ENCODE measurements around the gene LUC7L3. TPM values are rescaled to one million over a fixed set of nuclear protein-coding genes. Genes with fewer than 3 reads are reported as not detected.
"Not testable (repeated sequence)": the region's sequence is repeated elsewhere in the genome, so short reads cannot be mapped to it uniquely, and the experiment has no call there.

Gene LUC7L3, protein sequence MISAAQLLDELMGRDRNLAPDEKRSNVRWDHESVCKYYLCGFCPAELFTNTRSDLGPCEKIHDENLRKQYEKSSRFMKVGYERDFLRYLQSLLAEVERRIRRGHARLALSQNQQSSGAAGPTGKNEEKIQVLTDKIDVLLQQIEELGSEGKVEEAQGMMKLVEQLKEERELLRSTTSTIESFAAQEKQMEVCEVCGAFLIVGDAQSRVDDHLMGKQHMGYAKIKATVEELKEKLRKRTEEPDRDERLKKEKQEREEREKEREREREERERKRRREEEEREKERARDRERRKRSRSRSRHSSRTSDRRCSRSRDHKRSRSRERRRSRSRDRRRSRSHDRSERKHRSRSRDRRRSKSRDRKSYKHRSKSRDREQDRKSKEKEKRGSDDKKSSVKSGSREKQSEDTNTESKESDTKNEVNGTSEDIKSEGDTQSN
- total RNA-seq, result 100 to 1,000 TPM; 129 to 155 TPM
- 172 to 375 reads per million in 2 donors for total RNA-seq

DNA sequence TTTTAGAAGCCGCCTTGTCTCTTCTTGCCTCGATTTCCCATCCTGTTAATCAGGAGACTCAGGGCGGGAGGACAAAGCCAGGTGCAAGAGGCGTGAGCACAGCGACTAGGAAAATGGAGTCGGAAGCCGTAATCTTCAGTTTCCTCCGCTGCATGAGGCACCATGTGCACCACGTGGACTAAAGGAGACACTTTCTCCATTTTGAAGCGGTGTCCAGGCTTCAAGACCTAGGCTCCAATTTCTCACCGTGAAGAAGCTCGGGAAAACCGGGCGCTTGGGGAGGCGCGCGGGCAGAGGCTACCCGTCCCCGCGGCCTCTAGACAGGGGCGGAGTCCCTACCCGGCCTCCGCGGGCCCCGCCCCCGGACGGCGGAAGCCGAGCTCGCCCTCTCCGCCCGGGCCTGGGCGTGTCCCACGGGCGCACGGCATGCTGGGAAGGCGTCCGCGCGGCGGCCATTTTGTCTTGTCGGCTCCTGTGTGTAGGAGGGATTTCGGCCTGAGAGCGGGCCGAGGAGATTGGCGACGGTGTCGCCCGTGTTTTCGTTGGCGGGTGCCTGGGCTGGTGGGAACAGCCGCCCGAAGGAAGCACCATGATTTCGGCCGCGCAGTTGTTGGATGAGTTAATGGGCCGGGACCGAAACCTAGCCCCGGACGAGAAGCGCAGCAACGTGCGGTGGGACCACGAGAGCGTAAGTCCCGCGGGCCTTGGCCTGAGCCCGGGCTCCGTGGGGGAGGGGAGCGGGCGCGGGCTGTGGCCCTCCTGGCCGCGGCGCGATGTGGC is at the start of gene LUC7L3:
TSS of gene LUC7L3 (plus strand) at position 460 of the 780 bp plus-strand sequence. CDS start at position 590, 130 bp downstream.
- Mint-ChIP-seq H3K27ac (peak within 1 kb of the TSS; percentile 93), H3K36me3 (ENCODE audit: low read depth) (no peaks in the 10 kb centered on the region), H3K27me3 (no peaks in the 10 kb centered on the region), H3K4me1 (peaks cover 22% of the 10 kb centered on the region), H3K4me3 (peak within 1 kb of the TSS; percentile 96)
- DNase-seq, result peak; percentile 87 to 91 (median 90)
- ATAC-seq, result peak; percentile 96
- H3K9me3 ChIP-seq (ENCODE audit: control insufficient read depth, low read length, poor library complexity, severe bottlenecking), result no peaks in the 10 kb centered on the region

DNA sequence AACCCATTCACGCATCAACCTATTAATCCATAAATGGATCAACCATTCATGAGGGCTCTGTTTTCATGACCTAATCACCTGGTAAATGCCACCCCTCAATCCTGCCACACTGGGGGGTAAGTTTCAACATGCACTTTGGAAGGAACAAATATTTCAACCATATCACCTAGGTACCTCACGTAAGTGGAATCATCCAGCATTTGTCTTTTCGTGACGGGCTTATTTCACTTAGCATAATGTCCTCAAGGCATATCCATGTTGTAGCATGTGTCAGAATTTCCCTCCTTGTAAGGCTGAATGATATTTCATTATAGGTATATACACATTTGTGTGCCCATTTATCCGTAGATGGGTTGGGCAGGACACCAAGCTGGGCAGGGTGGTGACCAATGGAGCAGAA is 47.3 kb upstream of the LUC7L3 start:
- H3K9me3 ChIP-seq (ENCODE audit: control insufficient read depth, low read length, poor library complexity, severe bottlenecking), result no peaks in the 10 kb centered on the region
- no peak overlapping the region for H3K27ac Mint-ChIP-seq
- H3K4me1 Mint-ChIP-seq, result peaks cover 11% of the 10 kb centered on the region
- no peaks in the 10 kb centered on the region for H3K36me3 Mint-ChIP-seq (ENCODE audit: low read depth)
- H3K27me3 Mint-ChIP-seq, result peaks cover 2% of the 10 kb centered on the region
- DNase-seq (no peak), ATAC-seq (no peak)
- H3K4me3 Mint-ChIP-seq, result no peak overlapping the region

DNA sequence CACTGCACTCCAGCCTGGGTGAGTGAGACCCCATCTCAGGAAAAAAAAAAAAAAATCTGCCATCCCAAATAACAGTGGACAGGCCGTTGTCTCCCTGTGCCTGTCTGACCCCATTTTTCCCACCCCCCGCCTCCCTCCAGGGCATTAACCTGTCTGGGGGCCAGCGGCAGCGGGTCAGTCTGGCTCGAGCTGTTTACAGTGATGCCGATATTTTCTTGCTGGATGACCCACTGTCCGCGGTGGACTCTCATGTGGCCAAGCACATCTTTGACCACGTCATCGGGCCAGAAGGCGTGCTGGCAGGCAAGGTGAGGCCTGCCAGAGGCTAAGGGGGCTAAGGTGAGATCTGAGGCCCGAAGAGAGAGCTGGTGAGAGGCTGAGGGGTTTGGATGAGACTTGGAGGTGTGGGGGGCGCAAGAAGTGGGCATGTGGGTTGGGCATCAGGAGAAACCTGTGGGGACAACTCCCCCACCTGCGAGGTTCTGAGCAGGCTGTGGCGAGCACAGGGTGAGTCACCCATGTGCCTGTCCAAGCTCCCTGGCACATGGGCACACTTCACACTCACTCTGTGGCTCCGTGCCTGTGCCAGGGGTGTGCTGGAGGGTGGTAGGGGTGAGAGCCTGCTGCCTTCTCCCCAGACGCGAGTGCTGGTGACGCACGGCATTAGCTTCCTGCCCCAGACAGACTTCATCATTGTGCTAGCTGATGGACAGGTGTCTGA is 46.4 kb upstream of the LUC7L3 start:
- DNase-seq, result no peak
- Mint-ChIP-seq H3K4me1 (peaks cover 5% of the 10 kb centered on the region), H3K36me3 (ENCODE audit: low read depth) (no peaks in the 10 kb centered on the region), H3K27me3 (peaks cover 10% of the 10 kb centered on the region), H3K4me3 (no peak overlapping the region), H3K27ac (no peak overlapping the region)
- H3K9me3 ChIP-seq (ENCODE audit: control insufficient read depth, low read length, poor library complexity, severe bottlenecking), result no peaks in the 10 kb centered on the region
- ATAC-seq, result no peak

DNA sequence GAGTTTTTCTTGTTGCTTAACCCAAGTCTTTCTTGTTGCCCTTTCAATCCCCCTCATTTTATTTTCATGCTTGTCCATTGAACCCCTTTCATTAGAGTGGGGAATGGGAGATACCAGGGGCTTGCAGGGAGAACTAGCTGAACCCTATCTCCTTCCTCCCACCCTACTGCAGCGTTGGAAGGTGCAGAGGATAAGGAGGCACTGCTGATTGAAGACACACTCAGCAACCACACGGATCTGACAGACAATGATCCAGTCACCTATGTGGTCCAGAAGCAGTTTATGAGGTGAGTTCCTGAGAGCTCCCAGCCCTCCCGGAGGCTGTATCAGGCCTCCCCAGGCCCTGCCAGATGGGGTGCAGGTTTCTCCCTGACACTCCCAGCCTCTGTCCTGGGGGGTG is 44.2 kb upstream of the LUC7L3 start:
- ATAC-seq, result no peak
- H3K27me3 Mint-ChIP-seq, result peaks cover 29% of the 10 kb centered on the region
- H3K4me3 Mint-ChIP-seq, result no peak overlapping the region

DNA sequence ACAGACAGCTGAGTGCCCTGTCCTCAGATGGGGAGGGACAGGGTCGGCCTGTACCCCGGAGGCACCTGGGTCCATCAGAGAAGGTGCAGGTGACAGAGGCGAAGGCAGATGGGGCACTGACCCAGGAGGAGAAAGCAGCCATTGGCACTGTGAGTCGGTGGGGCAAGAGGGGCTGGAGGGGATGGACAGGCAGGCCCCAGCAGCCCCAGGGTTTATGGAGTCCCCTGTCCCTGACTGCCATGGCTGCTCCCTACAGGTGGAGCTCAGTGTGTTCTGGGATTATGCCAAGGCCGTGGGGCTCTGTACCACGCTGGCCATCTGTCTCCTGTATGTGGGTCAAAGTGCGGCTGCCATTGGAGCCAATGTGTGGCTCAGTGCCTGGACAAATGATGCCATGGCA is 43.8 kb upstream of the LUC7L3 start:
- Mint-ChIP-seq H3K4me3 (no peak overlapping the region), H3K27me3 (peaks cover 33% of the 10 kb centered on the region), H3K36me3 (ENCODE audit: low read depth) (no peaks in the 10 kb centered on the region), H3K4me1 (no peaks in the 10 kb centered on the region), H3K27ac (no peak overlapping the region)
- ATAC-seq (no peak), DNase-seq (no peak)
- no peaks in the 10 kb centered on the region for H3K9me3 ChIP-seq (ENCODE audit: control insufficient read depth, low read length, poor library complexity, severe bottlenecking)

More for the DNA sequence above, 44.2 kb upstream of the LUC7L3 start:
- H3K9me3 ChIP-seq (ENCODE audit: control insufficient read depth, low read length, poor library complexity, severe bottlenecking), result no peaks in the 10 kb centered on the region
- H3K4me1 Mint-ChIP-seq, result no peaks in the 10 kb centered on the region
- no peak for DNase-seq
- no peaks in the 10 kb centered on the region for H3K36me3 Mint-ChIP-seq (ENCODE audit: low read depth)
- H3K27ac Mint-ChIP-seq, result no peak overlapping the region

DNA sequence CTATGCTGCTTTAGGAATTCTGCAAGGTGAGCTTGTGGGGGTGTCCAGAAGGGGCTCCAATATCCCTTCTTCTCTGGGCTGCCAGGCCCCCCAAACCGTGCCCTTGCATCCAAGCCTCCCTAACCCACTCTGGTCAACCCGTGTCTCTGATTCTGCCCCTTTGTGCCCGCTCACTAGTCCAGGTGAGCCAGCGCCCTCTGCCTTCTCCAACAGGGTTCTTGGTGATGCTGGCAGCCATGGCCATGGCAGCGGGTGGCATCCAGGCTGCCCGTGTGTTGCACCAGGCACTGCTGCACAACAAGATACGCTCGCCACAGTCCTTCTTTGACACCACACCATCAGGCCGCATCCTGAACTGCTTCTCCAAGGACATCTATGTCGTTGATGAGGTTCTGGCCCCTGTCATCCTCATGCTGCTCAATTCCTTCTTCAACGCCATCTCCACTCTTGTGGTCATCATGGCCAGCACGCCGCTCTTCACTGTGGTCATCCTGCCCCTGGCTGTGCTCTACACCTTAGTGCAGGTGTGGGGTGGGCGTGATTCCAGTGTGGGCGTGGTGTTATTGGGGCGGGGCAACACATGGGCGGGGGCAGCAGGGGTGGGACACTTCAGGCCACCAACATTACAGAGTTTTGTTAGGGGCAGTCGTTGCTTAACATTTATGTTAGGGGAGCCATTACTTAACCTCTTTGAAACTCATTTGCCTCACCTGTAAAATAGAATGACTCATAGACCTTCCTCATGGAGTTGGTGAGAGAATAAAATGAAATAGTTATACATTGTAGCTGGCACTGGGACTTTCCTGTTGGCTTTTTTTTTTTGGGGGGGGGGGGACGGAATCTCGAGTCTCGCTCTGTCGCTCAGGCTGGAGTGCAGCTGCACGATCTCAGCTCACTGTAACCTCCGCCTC is 43.1 kb upstream of the LUC7L3 start:
- ATAC-seq (no peak), DNase-seq (no peak)
- Mint-ChIP-seq H3K36me3 (ENCODE audit: low read depth) (peaks cover 3% of the 10 kb centered on the region), H3K4me3 (no peak overlapping the region), H3K4me1 (peaks cover 3% of the 10 kb centered on the region), H3K27me3 (peaks cover 40% of the 10 kb centered on the region), H3K27ac (no peak overlapping the region)
- H3K9me3 ChIP-seq (ENCODE audit: control insufficient read depth, low read length, poor library complexity, severe bottlenecking), result no peaks in the 10 kb centered on the region

DNA sequence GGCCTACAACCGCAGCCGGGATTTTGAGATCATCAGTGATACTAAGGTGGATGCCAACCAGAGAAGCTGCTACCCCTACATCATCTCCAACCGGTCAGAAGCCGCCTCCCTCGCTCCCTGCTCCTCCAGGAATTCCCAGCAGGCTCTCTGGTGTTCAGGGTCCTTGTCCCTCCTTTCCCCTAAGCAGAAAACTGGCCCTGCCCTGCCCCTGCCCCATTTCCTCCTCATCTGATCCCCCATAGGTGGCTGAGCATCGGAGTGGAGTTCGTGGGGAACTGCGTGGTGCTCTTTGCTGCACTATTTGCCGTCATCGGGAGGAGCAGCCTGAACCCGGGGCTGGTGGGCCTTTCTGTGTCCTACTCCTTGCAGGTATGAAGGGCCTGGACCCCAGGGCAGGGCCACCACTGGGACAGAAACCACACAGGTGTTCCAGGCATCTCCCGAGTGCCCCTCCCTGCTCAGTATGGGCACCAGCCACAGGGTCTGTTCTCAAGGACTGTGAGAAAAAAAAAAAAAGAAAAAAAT is 41.5 kb upstream of the LUC7L3 start:
- no peak overlapping the region for H3K27ac Mint-ChIP-seq
- H3K36me3 Mint-ChIP-seq (ENCODE audit: low read depth), result peaks cover 10% of the 10 kb centered on the region
- no peak overlapping the region for H3K4me3 Mint-ChIP-seq
- no peaks in the 10 kb centered on the region for H3K9me3 ChIP-seq (ENCODE audit: control insufficient read depth, low read length, poor library complexity, severe bottlenecking)
- DNase-seq (no peak), ATAC-seq (no peak)
- peaks cover 54% of the 10 kb centered on the region for H3K27me3 Mint-ChIP-seq
- H3K4me1 Mint-ChIP-seq, result peaks cover 14% of the 10 kb centered on the region

DNA sequence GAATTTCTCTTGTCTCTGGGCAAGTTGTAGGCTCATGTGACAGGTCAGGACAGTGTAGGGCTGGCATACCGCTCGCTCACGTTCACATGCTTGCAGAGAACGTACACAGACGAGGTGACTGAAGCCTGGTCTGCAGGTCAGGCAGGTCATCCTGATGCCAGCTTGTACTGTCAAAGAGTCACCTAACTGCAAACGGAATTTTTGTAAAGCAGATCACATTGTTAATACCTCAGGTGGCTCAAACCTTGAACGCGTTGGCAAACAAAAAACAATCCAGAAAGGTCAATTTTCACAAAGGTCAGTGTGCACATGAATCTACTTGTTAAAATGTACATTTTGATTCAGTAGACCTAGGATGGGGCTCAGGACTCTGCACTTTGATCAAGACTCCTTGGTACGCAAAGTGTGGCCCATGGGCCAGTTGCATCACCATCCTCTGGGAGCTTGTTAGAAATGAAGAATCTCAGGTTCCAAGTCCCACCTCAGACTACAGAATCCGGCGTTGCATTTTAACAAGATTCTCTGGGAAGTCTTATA is 40.3 kb upstream of the LUC7L3 start:
- Mint-ChIP-seq H3K36me3 (ENCODE audit: low read depth) (peaks cover 10% of the 10 kb centered on the region), H3K4me3 (no peak overlapping the region), H3K27me3 (peaks cover 54% of the 10 kb centered on the region), H3K4me1 (peaks cover 14% of the 10 kb centered on the region), H3K27ac (no peak overlapping the region)
- ATAC-seq (no peak), DNase-seq (no peak)
- H3K9me3 ChIP-seq (ENCODE audit: control insufficient read depth, low read length, poor library complexity, severe bottlenecking), result no peaks in the 10 kb centered on the region

DNA sequence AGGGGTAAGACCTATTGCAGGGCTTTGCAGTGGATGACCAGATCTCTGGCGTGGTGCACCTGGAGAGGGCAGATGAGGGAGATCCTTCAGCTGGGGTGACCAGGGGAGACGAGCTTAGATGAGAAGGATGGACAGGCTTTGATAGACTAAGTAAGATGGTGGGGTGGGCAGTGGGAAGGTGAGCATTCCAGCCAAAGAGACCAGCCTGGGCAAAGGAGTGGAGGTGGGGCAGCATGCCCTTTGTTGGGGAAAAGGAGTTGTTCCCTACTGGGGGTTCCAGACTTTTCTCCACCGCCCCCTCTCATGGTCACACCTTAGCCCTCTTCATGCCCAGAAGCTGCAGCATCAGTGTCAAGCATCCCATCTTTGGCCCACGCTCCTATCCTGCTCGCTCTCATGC is 39.3 kb upstream of the LUC7L3 start:
- Mint-ChIP-seq H3K36me3 (ENCODE audit: low read depth) (peaks cover 10% of the 10 kb centered on the region), H3K4me1 (peaks cover 14% of the 10 kb centered on the region), H3K27me3 (peaks cover 54% of the 10 kb centered on the region), H3K4me3 (no peak overlapping the region), H3K27ac (no peak overlapping the region)
- ATAC-seq, result no peak
- H3K9me3 ChIP-seq (ENCODE audit: control insufficient read depth, low read length, poor library complexity, severe bottlenecking), result no peaks in the 10 kb centered on the region
- DNase-seq, result no peak

DNA sequence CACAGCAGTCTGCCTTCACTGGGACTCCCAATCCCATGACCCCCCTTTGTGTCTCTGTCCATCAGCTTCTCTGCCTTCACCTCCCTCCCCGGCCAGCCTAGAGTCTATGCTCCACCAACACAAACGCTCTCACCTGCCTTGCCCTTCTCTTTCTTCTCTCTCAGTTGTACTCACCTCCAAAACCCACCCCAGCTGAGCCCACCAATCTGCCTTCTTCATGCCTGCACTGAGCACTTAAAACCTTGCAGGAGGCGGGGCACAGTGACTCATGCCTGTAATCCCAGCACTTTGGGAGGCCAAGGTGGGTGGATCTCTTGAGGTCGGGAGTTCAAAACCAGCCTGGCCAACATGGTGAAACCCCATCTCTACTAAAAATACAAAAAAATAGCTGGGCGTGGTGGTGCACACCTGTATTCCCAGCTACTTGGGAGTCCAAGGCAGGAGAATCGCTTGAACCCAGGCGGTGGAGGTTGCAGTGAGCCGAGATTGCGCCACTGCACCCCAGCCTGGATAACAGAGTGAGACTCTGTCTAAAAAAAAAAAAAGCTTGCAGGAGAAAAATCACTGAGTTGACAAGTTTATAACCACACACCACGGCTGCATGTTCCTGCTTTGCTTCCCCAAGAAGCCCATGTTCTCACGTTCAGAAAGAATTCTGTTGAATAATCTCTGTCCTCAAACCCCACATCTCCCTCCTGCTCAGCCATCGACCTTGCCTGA is 38.7 kb upstream of the LUC7L3 start:
- not testable (repeated sequence) for DNase-seq; ATAC-seq; H3K27ac Mint-ChIP-seq; H3K9me3 ChIP-seq (ENCODE audit: control insufficient read depth, low read length, poor library complexity, severe bottlenecking); H3K4me3 Mint-ChIP-seq
- peaks cover 54% of the 10 kb centered on the region for H3K27me3 Mint-ChIP-seq
- peaks cover 14% of the 10 kb centered on the region for H3K4me1 Mint-ChIP-seq
- peaks cover 10% of the 10 kb centered on the region for H3K36me3 Mint-ChIP-seq (ENCODE audit: low read depth)

DNA sequence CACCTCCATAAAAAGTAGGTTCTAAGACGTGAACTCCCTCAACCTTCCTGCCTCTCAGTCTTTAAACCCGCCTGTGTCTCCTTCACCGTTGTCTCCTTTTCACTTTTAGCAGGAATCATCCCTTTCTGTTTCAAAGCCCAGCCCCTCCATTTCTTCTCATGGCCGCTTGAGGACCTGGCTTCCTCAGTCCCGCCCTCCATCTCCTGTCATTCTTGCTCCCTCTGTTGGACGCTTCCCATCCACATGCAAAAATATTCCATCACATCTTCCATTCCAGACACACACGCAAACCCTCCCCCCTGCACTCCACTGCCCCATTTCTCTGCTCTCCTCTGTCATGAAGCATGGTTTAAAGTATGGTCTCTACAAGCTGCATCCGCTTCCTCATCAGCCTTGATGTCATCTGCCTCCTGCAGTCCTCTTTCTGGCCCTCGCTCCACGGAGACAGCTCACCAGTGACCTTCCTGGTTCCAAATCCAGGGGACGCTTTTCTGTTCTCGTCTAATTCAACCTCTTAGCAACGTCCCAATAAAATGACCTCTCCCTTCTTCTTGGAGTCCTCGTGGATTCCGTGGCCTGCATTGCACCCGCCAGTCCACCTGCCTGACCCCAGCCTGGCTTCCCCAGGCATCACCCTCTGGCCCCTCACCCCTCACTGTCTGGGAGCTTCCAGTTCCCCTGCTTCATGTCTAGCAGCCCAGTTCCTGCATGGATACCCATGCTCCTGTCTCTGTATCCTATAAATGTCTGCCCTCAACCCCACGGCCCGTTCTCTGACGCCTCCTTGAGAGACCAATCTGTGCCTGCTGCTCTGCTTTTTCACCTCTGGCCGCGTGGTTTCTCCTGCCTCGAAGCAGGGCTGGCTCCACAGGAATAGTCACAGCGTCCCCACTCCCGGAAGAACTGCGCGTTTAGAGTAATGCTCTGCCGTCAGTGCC is 37.9 kb upstream of the LUC7L3 start:
- H3K27ac Mint-ChIP-seq, result no peak overlapping the region

More for the DNA sequence above, 37.9 kb upstream of the LUC7L3 start:
- ATAC-seq, result no peak
- peaks cover 54% of the 10 kb centered on the region for H3K27me3 Mint-ChIP-seq
- peaks cover 14% of the 10 kb centered on the region for H3K4me1 Mint-ChIP-seq
- peaks cover 10% of the 10 kb centered on the region for H3K36me3 Mint-ChIP-seq (ENCODE audit: low read depth)
- no peak for DNase-seq
- no peaks in the 10 kb centered on the region for H3K9me3 ChIP-seq (ENCODE audit: control insufficient read depth, low read length, poor library complexity, severe bottlenecking)
- peak overlapping the region; percentile 28 for H3K4me3 Mint-ChIP-seq

Measured in T-helper 17 cell (primary cell).